Stimulated activated CD4-positive, alpha-beta T cell treated with anti-CD3 and anti-CD28 coated beads, TNF-alpha, amount 100 ng/mL, for 1 hour (primary cell): ENCODE measurements around the gene POR.

ENCODE experiments used
- DNase-seq, 3 donors: peaks; one replicate each; pipeline ENCODE4 v3.0.0-alpha.2; 2020; ENCODE audit warnings: low read depth in 3 of 3, low spot score in 1 of 3

Gene POR

GRCh38 chr7:75971309-75971960 is 56.5 kb downstream of the POR start:
- no peak for DNase-seq

GRCh38 chr7:75971961-75972763 is 57.2 kb downstream of the POR start:
- no peak for DNase-seq

- no peak for DNase-seq
Measured at GRCh38 chr7:75977743-75978142, 62.8 kb downstream of the POR start.

GRCh38 chr7:75979759-75980429 is 64.9 kb downstream of the POR start:
- DNase-seq, result no peak

GRCh38 chr7:75980430-75981202 is 65.7 kb downstream of the POR start:
- no peak for DNase-seq

- DNase-seq, result no peak
Measured at GRCh38 chr7:75981203-75981452, 66.2 kb downstream of the POR start.

- DNase-seq, result no peak
Measured at GRCh38 chr7:75981453-75982305, 66.7 kb downstream of the POR start.

GRCh38 chr7:75982306-75983064 is 67.5 kb downstream of the POR start:
- no peak for DNase-seq

GRCh38 chr7:75983471-75984129 is 68.6 kb downstream of the POR start:
- DNase-seq, result no peak

- DNase-seq, result no peak
Measured at GRCh38 chr7:75984130-75985008, 69.4 kb downstream of the POR start.

- no peak for DNase-seq
Measured at GRCh38 chr7:75985009-75985517, 70.1 kb downstream of the POR start.

- no peak for DNase-seq
Measured at GRCh38 chr7:75985518-75986146, 70.7 kb downstream of the POR start.

GRCh38 chr7:75986147-75986781 is 71.3 kb downstream of the POR start:
- DNase-seq, result no peak

- DNase-seq, result no peak
Measured at GRCh38 chr7:75987026-75987804, 72.3 kb downstream of the POR start.

GRCh38 chr7:75987805-75988567 is 73.0 kb downstream of the POR start:
- DNase-seq, result no peak
